Vagina (tissue), 2 donors: ENCODE results near the gene SLC12A7.

ENCODE experiments used
- POLR2A ChIP-seq, 2 donors: fragments of 450-650 bp; IDR thresholded peaks; one replicate each; pipeline ENCODE4 v1.6.1; 2017; ENCODE audit warnings: antibody characterized with exemption in 2 of 2, mild to moderate bottlenecking in 2 of 2, moderate library complexity in 2 of 2
- POLR2AphosphoS5 ChIP-seq, 2 donors: sonication (generic); formaldehyde crosslinking; IDR thresholded peaks; one replicate each; pipeline ENCODE4 v1.9.0; 2017; ENCODE audit warnings: antibody characterized with exemption in 2 of 2, mild to moderate bottlenecking in 2 of 2, low read depth in 1 of 2; ENCODE audit not compliant: insufficient read depth in 1 of 2
- TF ChIP-seq, protein P1 (sequence below), 3 experiments: fragments of 450-650 bp in 2 of 3; fragments of 200-600 bp in 1 of 3; sonication (generic) in 1 of 3; IDR thresholded peaks; one replicate each; pipeline ENCODE4 v1.5.1; 2017 to 2019; ENCODE audit warnings: antibody characterized with exemption in 3 of 3, mild to moderate bottlenecking in 2 of 3, moderate library complexity in 2 of 3

DNA sequence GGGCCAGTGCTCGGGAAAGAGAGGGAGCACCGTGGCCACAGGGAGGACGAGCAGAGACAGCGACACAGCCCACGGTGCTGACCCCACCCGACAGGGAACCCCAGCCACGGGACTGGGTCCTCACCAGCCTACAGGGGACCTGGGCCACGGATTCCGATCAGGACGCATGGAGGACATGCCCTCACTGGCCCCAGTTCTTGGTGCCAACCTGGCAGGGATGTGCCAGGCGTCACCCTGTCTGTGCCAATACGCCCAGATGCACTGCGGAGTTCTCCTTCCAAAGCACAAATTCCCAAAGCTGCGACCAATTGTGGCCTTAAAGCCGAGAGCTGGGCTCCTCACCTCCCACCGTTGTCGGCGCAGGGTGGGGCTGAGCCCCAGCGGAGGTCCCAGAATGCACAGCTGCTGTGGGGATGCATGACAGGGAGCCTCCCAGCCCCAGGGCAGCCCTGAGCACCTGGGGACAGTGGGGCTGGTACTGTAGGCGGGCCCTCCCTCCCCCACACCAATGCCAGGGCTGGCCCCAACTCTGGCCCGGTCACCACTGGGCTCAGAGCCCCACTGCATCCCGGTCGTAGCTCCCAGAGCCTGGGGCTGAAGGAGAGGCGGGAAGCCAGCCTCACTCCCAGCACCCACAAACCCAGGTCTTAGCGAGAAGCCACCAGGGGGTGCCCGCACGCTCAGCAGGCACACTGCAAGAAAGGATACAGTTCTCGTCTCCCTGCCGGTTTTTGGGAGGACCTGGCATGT, 59.0 kb downstream of the SLC12A7 start:
- TF ChIP-seq POLR2AphosphoS5 (IDR thresholded peaks at IDR 0.05; ENCODE audit: insufficient read depth in 1 of 2, low read depth in 1 of 2) (no peak), POLR2A (IDR thresholded peaks at IDR 0.05) (no peak)
- TF ChIP-seq, protein P1, sequence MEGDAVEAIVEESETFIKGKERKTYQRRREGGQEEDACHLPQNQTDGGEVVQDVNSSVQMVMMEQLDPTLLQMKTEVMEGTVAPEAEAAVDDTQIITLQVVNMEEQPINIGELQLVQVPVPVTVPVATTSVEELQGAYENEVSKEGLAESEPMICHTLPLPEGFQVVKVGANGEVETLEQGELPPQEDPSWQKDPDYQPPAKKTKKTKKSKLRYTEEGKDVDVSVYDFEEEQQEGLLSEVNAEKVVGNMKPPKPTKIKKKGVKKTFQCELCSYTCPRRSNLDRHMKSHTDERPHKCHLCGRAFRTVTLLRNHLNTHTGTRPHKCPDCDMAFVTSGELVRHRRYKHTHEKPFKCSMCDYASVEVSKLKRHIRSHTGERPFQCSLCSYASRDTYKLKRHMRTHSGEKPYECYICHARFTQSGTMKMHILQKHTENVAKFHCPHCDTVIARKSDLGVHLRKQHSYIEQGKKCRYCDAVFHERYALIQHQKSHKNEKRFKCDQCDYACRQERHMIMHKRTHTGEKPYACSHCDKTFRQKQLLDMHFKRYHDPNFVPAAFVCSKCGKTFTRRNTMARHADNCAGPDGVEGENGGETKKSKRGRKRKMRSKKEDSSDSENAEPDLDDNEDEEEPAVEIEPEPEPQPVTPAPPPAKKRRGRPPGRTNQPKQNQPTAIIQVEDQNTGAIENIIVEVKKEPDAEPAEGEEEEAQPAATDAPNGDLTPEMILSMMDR (IDR thresholded peaks at IDR 0.05): no peak
